GM21447 (cell line): ENCODE measurements around the gene DHRS12.

Source experiments
- ATAC-seq: cut with Tn5 transposase; IDR thresholded peaks from one replicate; pipeline ENCODE4 v1.9.1; 2021; ENCODE audit not compliant: unreplicated experiment

DHRS12 gene

GRCh38 chr13:51764184-51765141 lies 39.5 kb downstream of the DHRS12 start:
- peak; percentile 78 for ATAC-seq

GRCh38 chr13:51763486-51763885 lies 40.5 kb downstream of the DHRS12 start:
- ATAC-seq, result no peak

DNA sequence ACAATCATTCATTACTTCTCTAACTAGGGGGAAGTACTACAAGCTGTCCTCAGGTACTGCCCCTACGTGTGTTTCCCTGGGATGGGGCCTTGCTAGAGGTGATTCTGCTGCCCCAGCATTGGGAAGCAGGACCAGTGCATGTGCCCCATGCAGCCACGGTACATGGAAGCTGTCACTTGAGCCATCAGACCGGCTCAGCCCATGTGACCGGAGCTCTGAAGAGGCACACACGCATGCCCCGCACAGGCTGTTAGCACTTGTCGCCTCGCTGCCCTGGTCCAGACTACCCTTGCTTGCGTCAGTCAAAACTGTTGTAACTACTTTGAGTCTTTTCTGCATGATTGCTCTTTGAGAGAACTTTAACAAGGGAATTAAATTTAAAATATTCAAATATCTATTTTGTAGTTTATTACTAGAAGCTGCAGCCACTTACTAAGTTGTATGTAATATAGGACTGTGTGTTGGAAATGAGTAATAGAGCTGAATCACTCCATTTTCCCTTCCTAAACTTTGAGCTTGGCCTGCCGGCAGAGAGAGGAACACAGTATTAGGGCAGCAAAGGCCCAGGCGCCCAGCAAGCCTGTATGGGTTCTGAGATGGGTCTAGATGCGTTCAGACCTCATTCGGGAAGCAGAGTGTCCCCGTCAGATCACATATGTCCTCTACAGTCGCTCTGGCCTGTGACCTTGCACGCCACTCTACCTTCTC lies 42.2 kb downstream of the DHRS12 start:
- ATAC-seq, result no peak

- ATAC-seq, result no peak
Observed at GRCh38 chr13:51760592-51760991, 43.4 kb downstream of the DHRS12 start.

GRCh38 chr13:51759240-51759639 lies 44.7 kb downstream of the DHRS12 start:
- ATAC-seq, result no peak

GRCh38 chr13:51758691-51759090 lies 45.3 kb downstream of the DHRS12 start:
- ATAC-seq, result no peak

- ATAC-seq, result no peak
Observed at GRCh38 chr13:51756651-51757050, 47.3 kb downstream of the DHRS12 start.

DNA sequence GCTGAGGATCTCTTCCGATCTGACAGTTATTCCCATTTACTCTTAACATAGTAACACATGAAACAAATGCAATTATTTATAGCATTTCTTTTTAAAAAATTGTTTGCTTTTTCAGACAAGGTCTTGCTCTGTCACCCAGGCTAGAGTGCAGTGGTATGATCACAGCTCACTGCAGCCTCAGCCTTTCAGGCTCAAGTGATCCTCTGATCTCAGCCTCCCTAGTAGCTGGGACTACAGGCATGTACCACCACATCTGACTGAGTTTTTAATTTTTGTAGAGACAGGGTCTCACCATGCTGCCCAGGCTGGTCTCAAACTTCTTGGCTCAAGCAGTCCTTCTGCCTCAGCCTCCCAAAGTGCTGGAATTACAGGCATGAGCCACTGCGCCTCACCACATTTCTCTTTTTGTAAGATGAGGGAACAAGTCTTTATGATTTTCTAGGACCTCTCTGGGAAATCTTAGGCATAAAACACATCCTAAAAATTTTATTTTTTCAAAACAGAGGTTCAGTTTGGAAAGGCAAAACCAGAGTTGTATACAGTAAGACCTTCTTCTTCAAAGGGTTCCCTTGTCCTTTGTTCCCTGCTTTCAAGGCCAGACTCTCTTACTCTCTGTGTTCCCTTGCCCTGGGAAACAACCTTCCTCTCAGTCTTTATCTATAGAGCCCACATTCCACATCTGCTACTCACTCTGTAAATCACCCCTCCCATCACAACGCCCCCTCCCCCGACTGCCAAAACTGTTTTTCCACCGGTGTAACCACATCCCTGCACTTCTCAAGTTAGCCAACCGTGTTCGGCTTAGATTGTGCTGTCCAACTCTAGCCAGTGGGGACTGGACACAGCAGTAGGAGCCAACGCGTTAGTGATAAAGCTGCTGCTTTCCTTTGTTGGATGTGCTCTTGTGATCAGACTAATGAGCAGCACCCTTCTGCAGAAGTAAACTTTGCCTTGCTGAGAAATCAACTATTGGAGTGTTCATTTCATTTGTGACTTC lies 56.2 kb downstream of the DHRS12 start:
- no peak for ATAC-seq

DNA sequence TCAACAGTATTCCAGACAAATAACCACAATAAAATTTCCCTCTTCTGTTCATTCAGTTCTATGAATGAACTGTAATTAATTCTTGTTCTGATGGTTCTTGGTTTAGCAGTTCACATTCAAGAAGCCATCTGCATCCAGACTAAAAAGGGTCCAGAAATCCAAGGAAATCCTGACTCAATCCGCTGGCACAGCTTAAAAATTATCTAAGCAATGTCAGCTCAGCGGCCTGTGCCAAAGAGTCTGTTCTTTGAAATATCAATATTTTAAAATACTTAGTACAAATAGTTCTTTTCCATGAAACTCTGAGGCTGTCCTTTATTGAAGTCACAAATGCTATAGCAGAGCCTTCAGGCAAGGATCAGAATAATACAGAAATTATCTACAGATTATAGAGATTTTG lies 57.2 kb downstream of the DHRS12 start:
- ATAC-seq, result no peak

GRCh38 chr13:51745243-51745642 lies 58.7 kb downstream of the DHRS12 start:
- ATAC-seq, result no peak

DNA sequence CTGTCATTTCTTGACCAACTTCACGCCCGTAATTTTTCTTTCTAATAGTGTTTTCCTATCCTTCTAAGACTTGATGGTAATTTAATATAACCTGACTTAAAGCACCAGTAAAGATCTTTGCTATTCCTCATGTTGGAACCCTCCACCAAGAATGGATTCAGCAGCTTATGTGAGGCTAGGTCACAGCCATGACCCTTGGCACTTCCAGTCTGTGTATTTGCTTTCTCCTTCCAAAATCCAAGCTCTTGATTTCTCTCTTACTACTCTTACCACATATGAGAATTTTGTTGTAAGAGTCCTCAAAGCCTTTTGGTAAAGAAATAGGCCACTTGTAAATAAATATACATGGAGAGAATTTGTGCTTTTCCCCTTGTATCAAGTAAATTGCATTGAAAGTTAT lies 61.4 kb downstream of the DHRS12 start:
- no peak for ATAC-seq

DNA sequence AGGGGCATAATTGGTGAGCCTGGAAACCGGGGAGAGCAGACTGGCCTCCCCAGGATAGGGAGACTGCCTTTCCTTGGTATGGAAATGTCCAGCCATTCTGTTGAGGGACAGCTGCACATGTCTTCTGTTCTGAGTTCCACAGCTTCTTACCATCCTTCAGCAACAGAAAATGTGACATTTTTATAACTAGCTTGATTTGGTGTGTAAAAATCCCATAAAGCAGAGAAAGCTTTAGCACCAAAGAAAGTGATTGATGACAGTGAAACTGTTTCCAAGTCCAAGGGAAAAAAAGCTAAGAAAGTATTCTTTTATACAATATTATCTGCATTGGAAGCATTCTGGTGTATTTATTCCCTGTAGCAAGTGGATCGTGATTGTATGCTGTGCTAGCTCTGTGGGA lies 61.9 kb downstream of the DHRS12 start:
- no peak for ATAC-seq

DNA sequence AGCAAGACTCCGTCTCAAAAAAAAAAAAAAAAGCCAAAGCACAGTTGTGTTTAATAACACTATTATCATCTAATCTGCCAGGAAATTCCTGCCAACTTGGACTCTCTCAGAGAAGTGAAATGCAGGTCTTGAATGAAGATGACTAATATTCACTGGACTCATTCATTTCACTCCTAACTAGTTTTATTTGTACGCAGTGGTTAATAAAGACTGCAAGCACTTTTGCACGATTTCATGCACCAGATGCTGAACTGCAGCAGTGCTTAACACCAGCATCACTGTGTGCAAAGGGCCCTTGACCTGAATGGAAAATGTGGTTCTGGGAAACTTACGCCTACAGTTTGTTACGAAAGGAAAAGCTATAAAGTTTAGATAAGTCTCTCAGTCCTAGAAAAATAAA lies 63.3 kb downstream of the DHRS12 start:
- ATAC-seq, result no peak

DNA sequence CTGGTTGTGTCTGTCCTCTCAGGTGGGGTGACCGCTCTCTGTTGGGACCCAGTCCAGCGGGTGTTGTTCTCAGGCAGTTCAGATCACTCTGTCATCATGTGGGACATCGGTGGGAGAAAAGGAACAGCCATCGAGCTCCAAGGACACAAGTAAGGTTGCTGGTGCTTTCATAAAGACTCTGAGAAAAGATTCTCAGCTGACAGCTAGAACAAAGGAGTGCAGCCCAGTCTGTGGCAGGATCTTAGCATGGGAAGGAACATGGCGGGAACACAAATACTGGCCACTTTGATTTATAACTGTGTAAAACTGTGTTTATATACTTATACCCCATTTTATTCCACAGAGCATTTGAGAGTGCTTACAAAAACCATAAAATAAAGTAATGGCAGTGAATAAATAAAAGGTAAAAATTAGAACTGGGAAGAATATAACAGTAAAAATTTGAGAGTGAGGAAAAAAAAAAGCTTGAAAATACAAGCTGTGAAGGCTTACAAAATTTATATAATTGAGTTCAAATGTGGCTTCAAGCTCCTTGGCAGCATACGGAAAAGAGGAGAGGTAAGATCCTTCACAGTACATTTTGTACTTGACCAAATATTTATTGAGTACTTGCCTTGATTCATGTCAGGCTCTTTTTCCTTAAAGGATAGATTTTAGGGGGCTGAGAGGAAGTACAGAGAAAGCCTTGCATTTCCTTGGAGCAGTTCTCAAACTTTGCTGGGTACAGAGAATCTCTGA lies 64.8 kb downstream of the DHRS12 start:
- ATAC-seq, result no peak

DNA sequence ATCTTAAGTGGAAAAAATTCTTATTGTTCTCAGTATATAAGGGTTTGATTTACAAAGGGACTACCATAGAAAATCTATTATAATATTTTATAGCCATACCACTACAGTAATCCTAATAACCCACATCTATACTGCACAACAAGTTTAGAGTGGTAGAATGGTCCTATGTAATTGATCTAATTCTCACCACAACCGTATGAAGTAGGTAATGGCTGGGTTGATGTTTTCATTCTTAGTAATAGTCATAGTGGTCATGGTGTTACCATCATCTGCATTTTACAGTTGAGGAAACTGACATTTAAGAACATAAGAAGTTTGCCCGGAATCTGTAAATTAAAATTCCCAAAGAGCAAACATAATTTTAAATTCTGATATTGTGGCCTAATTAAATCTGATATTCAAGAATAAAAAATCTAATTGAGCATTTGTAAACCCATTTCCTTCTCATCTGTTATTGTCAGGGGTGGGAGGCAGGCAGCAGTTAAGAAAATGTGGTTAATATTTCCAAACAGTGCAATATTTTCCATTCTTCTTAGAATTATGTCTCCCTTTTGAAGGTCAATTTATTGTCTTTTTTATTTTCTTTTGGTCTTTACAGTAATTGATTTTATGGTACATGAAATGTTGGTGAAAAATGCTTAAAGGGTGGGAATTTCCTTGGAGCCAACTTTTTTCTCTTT lies 65.6 kb downstream of the DHRS12 start:
- no peak for ATAC-seq

DNA sequence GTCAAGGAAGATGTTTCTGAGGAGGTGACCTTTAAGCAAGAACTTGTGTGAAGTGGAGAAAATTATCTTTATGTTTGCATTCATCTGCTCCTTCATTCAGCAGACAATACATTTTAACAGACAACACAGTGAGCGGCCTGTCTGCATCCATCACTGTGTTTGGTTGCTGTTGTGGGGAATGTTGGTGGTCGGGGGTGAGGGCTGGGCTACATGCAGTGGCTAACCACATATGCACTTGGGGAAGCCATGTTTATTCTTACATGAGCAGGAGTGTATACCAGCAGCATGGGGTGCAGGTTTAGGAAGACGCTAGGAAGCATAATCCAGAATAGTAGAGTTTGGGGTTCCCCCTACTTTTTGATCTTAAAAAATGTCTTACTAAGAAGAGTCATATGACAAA lies 66.4 kb downstream of the DHRS12 start:
- ATAC-seq, result no peak

DNA sequence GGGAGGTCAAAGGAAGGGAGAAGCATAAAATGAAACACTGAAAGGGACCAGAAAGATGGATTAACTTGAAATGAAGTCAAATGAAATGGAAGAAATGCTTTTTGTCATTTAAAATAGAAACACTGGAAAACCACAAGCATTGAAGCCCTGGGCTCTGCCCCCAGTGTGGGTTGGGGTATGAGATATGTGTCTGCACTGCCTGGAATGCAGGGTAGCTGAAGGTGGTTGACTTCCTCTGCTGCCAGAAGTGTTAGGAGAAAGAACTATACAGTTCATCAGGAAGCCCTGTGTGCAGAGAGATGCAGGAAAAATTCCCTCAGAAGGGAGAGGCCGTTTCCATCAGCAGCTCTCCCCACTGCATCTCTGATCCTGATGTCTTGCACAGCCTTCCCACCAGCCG lies 69.2 kb downstream of the DHRS12 start:
- no peak for ATAC-seq

GRCh38 chr13:51733374-51734298 lies 70.3 kb downstream of the DHRS12 start:
- ATAC-seq, result no peak

GRCh38 chr13:51731759-51732158 lies 72.2 kb downstream of the DHRS12 start:
- no peak for ATAC-seq
